NCI-H69 (cell line): Measurements from ENCODE around the gene HIPK4.
A peak's percentile ranks its signal among the peaks of the same experiment; 100 is the strongest.
"Not testable (repeated sequence)": the region's sequence is repeated elsewhere in the genome, so short reads cannot be mapped to it uniquely, and the experiment has no call there.

ENCODE experiments used
- DNase-seq: peaks from one replicate; lab custom pipeline; 2025; lab: John Stamatoyannopoulos, UW

HIPK4 gene

GRCh38 chr19:40390084-40390742 lies at the start of gene HIPK4:
TSS of gene HIPK4 (minus strand) at chr19:40390181. CDS start at chr19:40389902, 279 bp downstream.
- no peak for DNase-seq

GRCh38 chr19:40438284-40438683 lies 48.3 kb upstream of the HIPK4 start:
- no peak for DNase-seq

- DNase-seq = peak; percentile 93
These were observed 43.6 kb upstream of the HIPK4 start for GRCh38 chr19:40433391-40434216.

GRCh38 chr19:40432760-40433159 lies 42.8 kb upstream of the HIPK4 start:
- not testable (repeated sequence) for DNase-seq

GRCh38 chr19:40431698-40432097 lies 41.7 kb upstream of the HIPK4 start:
- no peak for DNase-seq

- DNase-seq = not testable (repeated sequence)
These were observed 40.3 kb upstream of the HIPK4 start for GRCh38 chr19:40430242-40430641.

- DNase-seq = not testable (repeated sequence)
These were observed 38.2 kb upstream of the HIPK4 start for GRCh38 chr19:40428197-40428596.

GRCh38 chr19:40425450-40426287 lies 35.7 kb upstream of the HIPK4 start, which contains the start of gene SERTAD1:
TSS of gene SERTAD1 (minus strand) at chr19:40425992. CDS start at chr19:40423546, 2,446 bp downstream.
- peak; percentile 100 for DNase-seq

GRCh38 chr19:40424637-40425449 lies 34.9 kb upstream of the HIPK4 start:
- DNase-seq = no peak

GRCh38 chr19:40423938-40424337 lies 34.0 kb upstream of the HIPK4 start:
- no peak for DNase-seq

- no peak for DNase-seq
These were observed 33.0 kb upstream of the HIPK4 start for GRCh38 chr19:40422748-40423566.

GRCh38 chr19:40421993-40422747 lies 32.2 kb upstream of the HIPK4 start:
- no peak for DNase-seq

- peak; percentile 91 for DNase-seq
These were observed 31.1 kb upstream of the HIPK4 start for GRCh38 chr19:40420766-40421765.

GRCh38 chr19:40420451-40420765 lies 30.4 kb upstream of the HIPK4 start:
- no peak for DNase-seq

GRCh38 chr19:40419780-40420179 lies 29.8 kb upstream of the HIPK4 start:
- no peak for DNase-seq

GRCh38 chr19:40419066-40419612 lies 29.2 kb upstream of the HIPK4 start:
- peak; percentile 87 for DNase-seq

- no peak for DNase-seq
These were observed 28.1 kb upstream of the HIPK4 start for GRCh38 chr19:40418040-40418439.

GRCh38 chr19:40417643-40417981 lies 27.6 kb upstream of the HIPK4 start:
- no peak for DNase-seq
